ENCODE data around the gene PLPPR2. TPM values are rescaled to one million over a fixed set of nuclear protein-coding genes. Genes with fewer than 3 reads are reported as not detected.
"Not testable (repeated sequence)": the region's sequence is repeated elsewhere in the genome, so short reads cannot be mapped to it uniquely, and the experiment has no call there.

PLPPR2 gene
- total RNA-seq, 1 donor from 2014 or later = 8.8 TPM

DNA sequence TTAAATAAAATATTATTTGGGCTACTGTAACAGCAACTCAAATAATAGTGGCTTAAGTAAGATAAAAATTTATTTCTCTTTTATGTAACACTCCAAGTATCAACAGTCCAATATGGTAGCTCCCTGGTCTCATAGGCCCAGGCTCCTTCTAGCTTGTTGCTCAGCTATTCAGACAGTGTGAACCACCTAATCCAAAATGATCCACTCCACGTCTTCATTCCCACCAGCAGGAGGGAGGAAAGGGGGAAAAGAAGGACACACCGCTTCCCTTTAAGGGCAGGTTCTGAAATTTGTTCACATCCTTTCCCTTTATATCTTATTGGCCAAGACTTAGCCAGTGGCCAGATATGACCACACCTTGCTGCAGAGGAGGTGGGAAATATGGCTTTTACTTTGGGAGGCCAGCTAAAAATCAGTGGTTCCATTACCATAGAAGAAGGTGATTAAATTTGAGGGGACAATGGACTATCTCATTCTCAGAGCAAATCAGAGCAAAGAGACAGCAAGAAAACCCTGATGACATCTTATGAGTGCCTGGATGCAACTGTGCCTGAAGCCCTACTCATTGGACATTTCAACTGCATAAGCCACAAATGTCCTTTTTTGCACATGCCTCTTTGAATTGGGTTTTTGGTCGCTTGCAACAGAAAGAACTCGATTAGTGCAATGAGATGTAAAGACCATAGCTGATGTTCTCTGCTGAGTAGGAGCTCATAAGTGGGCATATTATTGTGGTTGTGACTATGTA lies 35.9 kb downstream of the PLPPR2 start:
- no peak for ATAC-seq
- no peak for DNase-seq (ENCODE audit: low spot score)

DNA sequence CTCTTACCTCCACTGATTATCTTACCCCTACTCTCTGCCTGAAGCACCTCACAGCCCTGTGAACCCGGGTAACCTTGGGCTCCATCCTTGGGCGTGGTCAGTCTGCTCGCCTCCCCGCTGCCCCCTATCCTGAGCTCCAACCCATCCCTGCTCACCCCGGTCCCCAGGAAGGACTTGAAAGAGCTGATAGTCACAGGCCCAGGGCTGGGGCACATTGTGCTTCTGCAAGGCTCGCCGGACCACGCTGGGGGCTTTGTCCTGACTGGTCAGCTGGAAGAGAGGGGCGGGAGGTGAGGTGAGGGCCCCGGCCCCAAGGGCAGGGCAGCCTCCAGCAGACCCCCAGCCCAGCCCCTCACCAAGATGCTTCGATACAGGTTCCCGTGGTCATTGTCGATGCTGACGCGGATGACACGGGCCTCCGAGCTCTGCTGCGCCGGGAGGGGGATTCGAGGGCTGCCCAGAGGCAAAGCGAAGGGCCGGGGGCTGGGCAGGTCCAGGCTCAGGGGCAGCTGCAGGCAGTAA lies 41.9 kb downstream of the PLPPR2 start:
- DNase-seq (ENCODE audit: low spot score) (no peak), ATAC-seq (no peak)

DNA sequence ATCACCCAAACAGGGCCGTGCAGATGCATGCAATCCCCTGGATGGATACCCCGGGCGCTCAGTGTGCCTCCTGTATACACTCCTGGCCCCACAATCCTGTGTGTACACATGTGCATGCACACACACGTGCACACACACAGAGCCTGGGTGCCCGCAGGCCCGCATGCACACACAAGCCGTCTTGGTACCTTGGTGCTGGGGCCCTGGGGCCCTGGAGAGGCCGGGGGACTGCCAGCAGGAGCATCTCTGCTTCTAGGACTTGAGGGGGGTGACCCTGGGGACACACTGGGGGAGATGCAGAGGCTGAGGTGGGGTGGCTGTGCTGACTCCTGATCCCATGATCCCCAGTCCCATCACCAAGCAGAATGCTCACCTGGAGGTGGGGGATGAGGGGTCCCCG lies 44.4 kb downstream of the PLPPR2 start:
- no peak for DNase-seq (ENCODE audit: low spot score)
- ATAC-seq = no peak

DNA sequence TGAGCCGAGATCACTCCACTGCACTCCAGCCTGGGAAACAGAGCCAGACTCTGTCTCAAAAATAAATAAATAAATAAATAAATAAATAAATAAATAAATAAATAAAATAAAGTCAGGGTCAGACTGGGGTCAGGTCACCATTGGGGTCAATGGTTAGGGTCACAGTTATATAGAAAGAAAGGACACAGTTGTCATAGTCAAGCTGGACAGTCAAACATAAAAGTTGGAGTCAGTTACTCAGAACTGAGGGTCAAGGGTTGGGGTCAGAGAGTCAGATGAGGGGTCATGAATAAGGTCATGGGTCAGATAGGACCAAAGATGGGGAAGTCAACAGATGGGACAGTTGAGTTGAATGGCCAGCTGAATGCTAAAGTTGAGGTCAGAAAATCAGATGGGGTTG lies 45.6 kb downstream of the PLPPR2 start:
- no peak for ATAC-seq
- DNase-seq (ENCODE audit: low spot score) = no peak

DNA sequence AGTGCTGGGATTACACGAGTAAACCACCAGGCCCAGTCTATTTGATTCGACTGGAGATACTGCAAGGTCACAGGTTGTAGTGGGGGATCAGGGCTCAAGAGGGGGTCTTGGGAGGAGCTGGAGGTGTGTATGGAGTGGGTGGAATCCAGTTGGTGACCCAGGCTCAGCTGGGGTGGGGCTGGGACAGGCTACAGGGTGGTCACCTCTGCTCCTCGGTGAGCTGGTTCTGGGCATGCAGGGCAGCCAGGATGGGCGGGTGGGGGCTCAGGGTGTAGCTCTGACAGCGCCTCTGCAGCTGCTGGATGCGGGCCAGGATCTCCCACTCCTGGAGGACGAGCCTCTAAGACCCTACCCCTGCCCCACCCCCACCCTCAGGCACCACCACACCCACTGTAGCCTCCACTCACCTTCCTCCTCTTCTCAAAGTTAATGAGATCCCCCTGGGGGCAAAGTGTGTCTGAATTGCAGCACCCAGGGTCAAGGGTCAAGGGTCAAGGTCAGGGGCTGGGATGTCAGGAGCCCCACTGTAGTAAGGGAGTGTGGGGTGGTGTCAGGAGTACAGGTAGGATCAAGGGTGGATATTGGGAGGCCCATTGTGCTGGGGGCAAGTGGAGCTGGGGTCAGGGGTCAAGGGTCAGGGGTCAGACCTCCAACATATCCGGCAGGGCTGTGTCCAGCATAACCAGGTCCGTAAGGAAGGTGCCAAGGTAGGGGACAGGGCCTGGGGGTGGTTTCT lies 46.7 kb downstream of the PLPPR2 start:
- no peak for DNase-seq (ENCODE audit: low spot score)
- ATAC-seq = no peak

DNA sequence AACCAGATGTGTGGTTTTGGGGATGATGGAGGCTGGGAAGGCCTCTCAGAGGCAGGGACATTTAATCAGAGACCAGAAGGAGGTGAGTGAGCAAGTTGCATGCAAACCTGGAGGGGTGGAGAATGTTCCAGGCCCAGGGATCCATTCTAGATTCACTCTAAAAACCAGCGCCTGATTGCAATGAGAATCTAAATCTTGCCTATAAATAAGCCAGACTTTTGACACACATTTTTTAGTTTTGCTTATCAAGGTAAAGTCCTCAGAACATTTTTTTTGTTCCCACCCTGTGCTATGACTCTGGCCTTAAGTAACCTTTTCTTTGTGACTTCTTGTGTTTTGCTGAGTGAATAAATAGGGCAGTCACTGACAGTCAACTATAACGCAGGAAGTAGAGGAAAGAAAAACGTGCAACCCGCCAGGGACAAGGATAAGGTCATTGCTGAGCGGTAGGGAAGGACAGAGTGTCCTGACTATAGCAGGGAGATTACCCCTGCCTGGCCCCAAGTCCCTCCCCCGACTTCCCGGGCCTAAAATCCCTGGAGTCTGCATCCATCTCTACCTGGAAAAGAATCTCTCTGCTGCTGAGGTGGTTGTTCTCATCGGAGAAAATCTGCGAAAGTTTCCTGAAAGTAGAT lies 49.5 kb downstream of the PLPPR2 start:
- DNase-seq (ENCODE audit: low spot score) (no peak), ATAC-seq (peak; percentile 78)

DNA sequence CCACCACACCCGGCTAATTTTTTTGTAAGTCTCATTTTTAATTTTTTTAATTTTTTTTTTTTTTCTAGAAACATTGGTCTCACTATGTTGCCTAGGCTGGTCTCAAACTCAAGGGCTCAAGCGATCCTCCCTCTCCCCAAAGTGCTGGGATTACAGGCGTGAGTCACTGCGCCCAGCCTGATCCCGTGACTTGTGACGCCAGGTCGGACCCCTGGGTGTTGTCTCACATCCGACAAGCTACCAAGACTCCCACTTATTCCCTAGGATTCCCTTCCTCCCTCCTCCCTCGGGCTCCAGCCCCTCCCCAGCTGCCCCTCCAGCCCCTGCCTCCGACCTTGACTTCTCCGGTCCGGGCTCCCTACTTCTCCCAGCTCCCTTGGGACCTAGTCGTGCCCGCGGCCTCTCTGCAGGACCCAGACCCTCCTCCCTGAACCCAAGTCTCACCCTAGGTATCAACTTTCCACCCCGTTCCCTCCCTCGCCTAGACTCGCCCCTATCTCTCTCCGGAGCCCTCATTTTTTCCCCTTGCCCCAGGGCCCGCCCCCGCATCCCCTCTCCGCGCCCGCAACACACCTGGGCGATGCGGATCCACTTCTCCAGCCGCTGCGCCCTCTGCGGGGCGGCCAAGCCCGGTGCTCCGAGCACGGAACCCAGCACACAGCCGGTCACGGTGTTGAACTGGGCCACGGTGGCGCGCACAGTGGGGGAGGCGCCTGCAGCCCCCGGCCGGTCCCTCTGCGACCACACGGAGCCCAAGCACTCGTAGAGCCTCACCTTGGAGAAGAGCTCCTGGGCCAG lies 50.8 kb downstream of the PLPPR2 start:
- no peak for DNase-seq (ENCODE audit: low spot score)

DNA sequence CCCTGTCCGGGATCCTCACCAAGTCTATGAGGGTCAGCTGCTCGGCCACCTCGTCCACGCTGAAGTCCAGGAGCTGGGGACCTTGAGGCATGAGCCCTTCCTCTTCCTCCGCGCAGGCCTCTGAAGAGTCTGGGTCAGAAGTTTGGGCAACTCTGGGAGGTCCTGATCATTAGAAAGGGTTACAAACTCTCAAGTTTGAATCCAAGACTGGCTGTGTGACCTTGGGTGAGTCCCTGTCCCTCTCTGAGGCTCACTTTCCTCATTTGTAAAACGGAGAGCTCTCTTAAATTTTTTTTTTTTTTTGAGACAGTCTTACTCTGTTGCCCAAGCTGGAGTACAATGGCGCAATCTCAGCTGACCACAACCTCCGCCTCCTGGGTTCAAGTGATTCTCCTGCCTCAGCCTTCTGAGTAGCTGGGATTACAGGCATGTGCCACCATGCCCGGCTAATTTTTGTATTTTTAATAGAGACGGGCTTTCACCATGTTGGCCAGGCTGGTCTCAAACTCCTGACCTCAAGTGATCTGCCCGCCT lies 51.5 kb downstream of the PLPPR2 start:
- DNase-seq (ENCODE audit: low spot score); ATAC-seq: not testable (repeated sequence)

More for the DNA sequence above, 50.8 kb downstream of the PLPPR2 start:
- no peak for ATAC-seq

DNA sequence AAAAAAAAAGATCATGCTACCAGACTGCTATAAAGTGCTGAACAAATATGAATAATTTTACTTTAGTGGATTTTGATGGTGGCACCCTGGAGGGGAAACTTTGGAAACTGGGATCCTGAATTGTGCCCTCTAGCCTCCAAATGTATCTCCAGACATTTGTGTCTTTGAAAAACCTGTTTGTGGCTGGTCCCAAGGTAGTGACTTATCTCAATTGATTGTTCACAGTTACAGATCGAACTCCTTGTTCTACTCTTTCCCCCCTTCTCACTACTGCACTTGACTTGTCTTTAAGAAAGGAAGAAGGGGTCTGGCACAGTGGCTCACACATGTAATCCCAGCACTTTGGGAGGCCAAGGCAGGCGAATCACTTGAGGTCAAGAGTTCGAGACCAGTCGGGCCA lies 53.4 kb downstream of the PLPPR2 start:
- DNase-seq (ENCODE audit: low spot score) (no peak), ATAC-seq (no peak)

DNA sequence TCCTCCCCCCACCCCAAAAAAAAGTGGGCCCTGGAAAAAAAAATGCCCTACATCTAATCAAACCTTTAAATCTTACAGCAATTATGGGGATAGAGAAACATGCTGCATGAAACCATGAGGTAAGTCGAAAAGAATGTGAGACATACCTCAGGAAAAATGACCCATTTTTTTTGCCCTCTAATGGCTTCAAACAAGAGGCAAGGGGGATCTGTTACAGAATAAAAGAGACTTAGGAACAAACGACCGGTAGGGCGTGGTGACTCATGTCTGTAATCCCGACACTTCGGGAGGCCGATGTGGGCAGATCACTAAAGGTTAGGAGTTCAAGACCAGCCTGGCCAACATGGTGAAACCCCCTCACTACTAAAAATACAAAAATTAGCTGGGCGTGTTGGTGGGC lies 55.5 kb downstream of the PLPPR2 start:
- no peak for ATAC-seq
- no peak for DNase-seq (ENCODE audit: low spot score)

DNA sequence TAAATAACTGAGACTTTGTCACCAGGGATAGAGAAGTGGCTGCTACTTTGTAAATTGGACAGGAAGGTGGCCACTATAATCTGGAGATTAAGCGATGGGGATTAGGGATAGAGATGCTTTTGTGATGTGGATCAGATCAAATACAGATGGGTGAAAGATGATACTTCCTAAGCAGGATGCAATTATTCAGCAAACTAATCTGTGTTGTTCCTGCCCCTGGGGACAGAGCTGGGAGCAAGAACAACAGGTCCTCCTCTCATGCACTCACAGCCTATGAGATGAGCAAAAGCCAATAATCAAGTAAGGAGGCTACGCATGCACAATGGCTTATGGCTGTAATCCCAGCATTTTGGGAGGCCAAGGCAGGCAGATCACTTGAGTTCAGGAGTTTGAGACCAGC lies 59.3 kb downstream of the PLPPR2 start:
- ATAC-seq (no peak), DNase-seq (ENCODE audit: low spot score) (no peak)

Other genes starting within 250 kb of the PLPPR2 start
- gene SPC24, start 199.7 kb upstream of the PLPPR2 start, total RNA-seq = 0.81 TPM
- 61.1 TPM for gene KANK2, start 157.9 kb upstream of the PLPPR2 start, total RNA-seq
- gene ANGPTL8, start 115.8 kb upstream of the PLPPR2 start, total RNA-seq = 202 TPM
- 30.0 TPM for gene DOCK6, start 92.9 kb upstream of the PLPPR2 start, total RNA-seq
- gene TSPAN16, start 59.3 kb upstream of the PLPPR2 start, total RNA-seq = not detected
- gene RAB3D, start 15.8 kb upstream of the PLPPR2 start, total RNA-seq = 3.3 TPM
- gene TMEM205, start 9.2 kb upstream of the PLPPR2 start, total RNA-seq = 154 TPM
- gene CCDC159, start 8.9 kb upstream of the PLPPR2 start, total RNA-seq = 25.6 TPM
- gene SWSAP1, start 19.2 kb downstream of the PLPPR2 start, total RNA-seq = 2.6 TPM
- gene EPOR, start 28.9 kb downstream of the PLPPR2 start, total RNA-seq = 11.9 TPM
- gene RGL3, start 63.9 kb downstream of the PLPPR2 start, total RNA-seq = 33.4 TPM
- gene ODAD3, start 79.7 kb downstream of the PLPPR2 start, total RNA-seq = 0.70 TPM
- 218 TPM for gene PRKCSH, start 80.2 kb downstream of the PLPPR2 start, total RNA-seq
- gene ELAVL3, start 125.6 kb downstream of the PLPPR2 start, total RNA-seq = not detected
- gene ZNF653, start 150.4 kb downstream of the PLPPR2 start, total RNA-seq = 8.3 TPM
- gene ECSIT, start 173.7 kb downstream of the PLPPR2 start, total RNA-seq = 45.6 TPM
- gene CNN1, start 183.4 kb downstream of the PLPPR2 start, total RNA-seq = 0.98 TPM
- 28.9 TPM for gene ELOF1, start 203.8 kb downstream of the PLPPR2 start, total RNA-seq
- 17.9 TPM for gene ACP5, start 222.2 kb downstream of the PLPPR2 start, total RNA-seq
- gene ZNF627, start 242.1 kb downstream of the PLPPR2 start, total RNA-seq = 5.3 TPM